GM23338 (cell line): ENCODE measurements around the gene AMIGO1.

ENCODE experiments used
- CREB1 ChIP-seq: fragments of 250-450 bp; sonication (Bioruptor Pico); IDR thresholded peaks from 2 replicates; pipeline ENCODE4 v1.5.0; 2020; ENCODE audit warnings: low read depth, mild to moderate bottlenecking, moderate library complexity
- CTCF ChIP-seq, 2 experiments: fragments of 200-600 bp in 1 of 2; sonication (generic) in 1 of 2; conservative IDR thresholded peaks; 2 replicates each; pipeline versions ENCODE4 v1.5.1 to v1.6.1; 2016 to 2017; ENCODE audit warnings: antibody characterized with exemption in 2 of 2, low read depth in 2 of 2, mild to moderate bottlenecking in 2 of 2, moderate library complexity in 1 of 2
- ETS1 ChIP-seq: IDR thresholded peaks from 2 replicates; pipeline ENCODE4 v1.6.1; 2016; ENCODE audit warnings: antibody characterized with exemption
- EZH2 ChIP-seq: fragments of 200-600 bp; sonication (generic); IDR thresholded peaks from one replicate; pipeline ENCODE4 v1.8.0; 2017; ENCODE audit warnings: antibody characterized with exemption, mild to moderate bottlenecking, low read depth; ENCODE audit not compliant: unreplicated experiment
- EZH2phosphoT487 ChIP-seq: fragments of 200-600 bp; sonication (generic); IDR thresholded peaks from one replicate; pipeline ENCODE4 v1.8.1; 2018; ENCODE audit warnings: antibody characterized with exemption; ENCODE audit not compliant: unreplicated experiment
- JUNB ChIP-seq: IDR thresholded peaks from one replicate; pipeline ENCODE4 v1.6.1; 2016; ENCODE audit warnings: antibody characterized with exemption; ENCODE audit not compliant: unreplicated experiment
- POLR2AphosphoS5 ChIP-seq: IDR thresholded peaks from 2 replicates; pipeline ENCODE4 v1.6.1; 2016; ENCODE audit warnings: antibody characterized with exemption, low read depth
- REST ChIP-seq: IDR thresholded peaks from one replicate; pipeline ENCODE4 v1.6.1; 2018; ENCODE audit warnings: antibody characterized with exemption; ENCODE audit not compliant: unreplicated experiment

GRCh38 chr1:109474697-109475096 is 34.8 kb downstream of the AMIGO1 start:
- TF ChIP-seq POLR2AphosphoS5 = no peak
- no peak for TF ChIP-seq CTCF (conservative IDR thresholded peaks at IDR 0.05; ENCODE audit: low read depth in 2 of 2)
- no peak for TF ChIP-seq JUNB
- no peak for TF ChIP-seq EZH2
- no peak for TF ChIP-seq ETS1
- TF ChIP-seq REST = no peak
- TF ChIP-seq CREB1 (CRISPR knock-in tag) = no peak
- TF ChIP-seq EZH2phosphoT487 = no peak
